Heart left ventricle (tissue), 16 donors: Measurements from ENCODE around the gene ZIC1. TPM values are rescaled to one million over a fixed set of nuclear protein-coding genes. Genes with fewer than 3 reads are reported as not detected.

Experiments used
- ATAC-seq, 4 donors: fragments of 200-7000 bp; cut with Tn5 transposase; one replicate each; pipeline ENCODE4 v1.9.1; 2020 to 2022; ENCODE audit warnings: moderate library complexity in 4 of 4, mild to moderate bottlenecking in 3 of 4, moderate number of reproducible peaks in 1 of 4
- DNase-seq, 5 donors: peaks; one replicate each; pipeline ENCODE4 v3.0.0-alpha.2; 2020
- H3K27ac ChIP-seq, 12 donors: fragments of 200-600 bp; sonication (generic) in 4 of 12; one replicate each; pipeline versions ENCODE4 v1.5.0 to v1.8.0; 2016 to 2022; ENCODE audit warnings: mild to moderate bottlenecking in 2 of 12
- H3K27me3 ChIP-seq, 9 donors: fragments of 200-600 bp; sonication (generic) in 2 of 9; one replicate each; pipeline versions ENCODE4 v1.5.1 to v1.8.0; 2016 to 2022; ENCODE audit warnings: mild to moderate bottlenecking in 3 of 9
- H3K36me3 ChIP-seq, 9 donors: fragments of 200-600 bp; sonication (generic) in 2 of 9; one replicate each; pipeline versions ENCODE4 v1.5.0 to v1.8.0; 2018 to 2022; ENCODE audit warnings: mild to moderate bottlenecking in 2 of 9
- H3K4me1 ChIP-seq, 12 donors: fragments of 200-600 bp; sonication (generic) in 4 of 12; one replicate each; pipeline versions ENCODE4 v1.5.0 to v1.8.0; 2016 to 2022; ENCODE audit warnings: mild to moderate bottlenecking in 3 of 12
- H3K4me3 ChIP-seq, 12 donors: fragments of 200-600 bp; sonication (generic) in 4 of 12; one replicate each; pipeline versions ENCODE4 v1.5.0 to v1.8.0; 2017 to 2022; ENCODE audit warnings: mild to moderate bottlenecking in 9 of 12, moderate library complexity in 4 of 12
- H3K9me3 ChIP-seq, 12 donors: fragments of 200-600 bp; sonication (generic) in 4 of 12; one replicate each; pipeline versions ENCODE4 v1.5.0 to v1.8.0; 2016 to 2022; ENCODE audit warnings: mild to moderate bottlenecking in 1 of 12
- CTCF ChIP-seq, 12 donors: fragments of 200-600 bp; sonication (generic) in 4 of 12; IDR thresholded peaks; one replicate each; pipeline versions ENCODE4 v1.5.0 to v1.8.0; 2018 to 2022; ENCODE audit warnings: antibody characterized with exemption in 12 of 12, mild to moderate bottlenecking in 5 of 12
- POLR2A ChIP-seq, 2 donors: fragments of 450-650 bp; IDR thresholded peaks; one replicate each; pipeline ENCODE4 v1.6.1; 2017; ENCODE audit warnings: antibody characterized with exemption in 2 of 2, mild to moderate bottlenecking in 2 of 2, moderate library complexity in 2 of 2
- WGBS, 4 donors: extraction: QIAGEN DNeasy Blood & Tissue Kit in 2 of 4; methylation state at CpG; one replicate each; pipeline versions ENCODE4 v1.1.5 to v1.1.7; 2013 to 2018; 5-methylcytosine and 5-hydroxymethylcytosine counted together
- intact Hi-C, 10 donors: fragments of 100-400 bp; cut with DNase I; formaldehyde crosslinking; loops; one replicate each; pipeline versions ENCODE4 v1.11.1 to v1.14.2; 2022
- polyA plus RNA-seq, 2 donors: library from polyadenylated mRNA; stranded (reverse); fragments of 200-250 nt; gene quantifications; one replicate each; pipeline ENCODE4 v1.2.3, GENCODE V29; 2013
- total RNA-seq, 9 donors: library from RNA; depleted of rRNA in 2 of 9; stranded (reverse); fragments of >200 nt in 2 of 9; fragmentation: NEBNext Ultra II Directional in 3 of 9; extraction: Animal tissue kit (Norgen Biotek cat#: 25700) in 3 of 9; gene quantifications; one replicate each; pipeline versions ENCODE4 v1.1.0 to v1.2.4, GENCODE V29; 2016 to 2023
- donor health status: ischemic (EF 13 %, LVEDD 7.1; RV severe dilation, severe dysfunction).
- donor health status: healthy with polysubstance abuse.
- donor health status: DM: no; HTN: yes; CAD: no.
- donor health status: DM: no; HTN: no; CAD: no.
- donor health status: ischemic (EF 25% LVEDD 6.9; RV normal size, moderate dysfunction).
- donor health status: ischemic (EF 25% LVEDD 5.7; RV mildly dilated, moderate dysfunction).
- donor health status: healthy.
- donor health status: DM: yes; HTN: yes; CAD: no.
- donor health status: ischemic (EF 35%, LVEDD 5.7; RV mildly dilated, moderate dysfunction).
- donor health status: nonischemic (EF 11% LVEDD 7.7; RV severe dilation, severe dysfunction).
- donor health status: DM: yes; HTN: yes; CAD: no.
- donor health status: PGD.
- donor health status: ischemic (EF 29% LVEDD 5.4; RV normal size, mild dysfunction).
- donor health status: nonischemic (EF 23%, LVEDD 6.1; RV moderate dilation, normal function).

The ZIC1 gene
- total and polyA plus RNA-seq, 11 donors = 0.42 TPM; not detected in 10

- no peak overlapping the region for H3K27ac ChIP-seq
- no peak overlapping the region for H3K4me3 ChIP-seq
- WGBS, 4 donors = 3 to 6% (median 5%) methylated on average over 34 of the region's 34 CpGs
- peaks cover 57 to 100% (median 94%) of the 10 kb centered on the region in 9 donors for H3K27me3 ChIP-seq
- ATAC-seq = no peak
- TF ChIP-seq CTCF (IDR thresholded peaks at IDR 0.05) (no peak), POLR2A (IDR thresholded peaks at IDR 0.05) (no peak)
- H3K9me3 ChIP-seq = no peaks in the 10 kb centered on the region
- DNase-seq = no peak
- no peaks in the 10 kb centered on the region for H3K36me3 ChIP-seq
- peaks cover 0 to 47% (median 12%) of the 10 kb centered on the region in 12 donors for H3K4me1 ChIP-seq
- intact Hi-C loops = no loop called here
Measured at GRCh38 chr3:147397155-147397874, 11.8 kb upstream of the ZIC1 start.

- H3K27me3 ChIP-seq = peaks cover 58 to 100% (median 94%) of the 10 kb centered on the region in 9 donors
- H3K4me1 ChIP-seq = peaks cover 0 to 39% (median 7%) of the 10 kb centered on the region in 12 donors
- WGBS, 4 donors = 8 to 13% (median 11%) methylated on average over 40 to 46 of the region's 46 CpGs
- ATAC-seq (no peak), DNase-seq (no peak)
- intact Hi-C loops = no loop called here
- H3K4me3 ChIP-seq = no peak overlapping the region
- no peaks in the 10 kb centered on the region for H3K36me3 ChIP-seq
- TF ChIP-seq POLR2A (IDR thresholded peaks at IDR 0.05) = no peak
- TF ChIP-seq CTCF (IDR thresholded peaks at IDR 0.05) = no peak
- H3K27ac ChIP-seq = no peak overlapping the region
- no peaks in the 10 kb centered on the region for H3K9me3 ChIP-seq
Measured at GRCh38 chr3:147397875-147398812, 11.0 kb upstream of the ZIC1 start.

GRCh38 chr3:147398813-147399534, 10.2 kb upstream of the ZIC1 start:
- DNase-seq (no peak), ATAC-seq (no peak)
- WGBS, 4 donors = 46 to 55% (median 52%) methylated on average over 2 of the region's 2 CpGs
- no peaks in the 10 kb centered on the region for H3K9me3 ChIP-seq
- H3K36me3 ChIP-seq = no peaks in the 10 kb centered on the region
- intact Hi-C loops = no loop called here
- no peak overlapping the region for H3K4me3 ChIP-seq
- peaks cover 0 to 30% (median 0%) of the 10 kb centered on the region in 12 donors for H3K4me1 ChIP-seq
- TF ChIP-seq POLR2A (IDR thresholded peaks at IDR 0.05) (no peak), CTCF (IDR thresholded peaks at IDR 0.05) (no peak)
- H3K27me3 ChIP-seq = peaks cover 55 to 100% (median 93%) of the 10 kb centered on the region in 9 donors
- H3K27ac ChIP-seq = no peak overlapping the region
